HCT116 (cell line): Measurements from ENCODE around the gene CLEC4G.

ENCODE experiments used
- EZH2phosphoT487 ChIP-seq: fragments of 200-600 bp; IDR thresholded peaks from 2 replicates; pipeline ENCODE4 v1.6.1; 2018; ENCODE audit warnings: antibody characterized with exemption, borderline replicate concordance
- POLR2A ChIP-seq: IDR thresholded peaks from 2 replicates; pipeline ENCODE4 v1.7.0; 2011; ENCODE audit warnings: borderline replicate concordance; ENCODE audit not compliant: insufficient read depth, insufficient read length; ENCODE audit errors: extremely low read depth
- RAD21 ChIP-seq: IDR thresholded peaks from 2 replicates; pipeline ENCODE4 v1.6.1; 2012; ENCODE audit warnings: low read depth, mild to moderate bottlenecking
- ZFX ChIP-seq: fragments of 450-650 bp; IDR thresholded peaks from 2 replicates; pipeline ENCODE4 v1.6.1; 2017
- TF ChIP-seq, protein P1 (sequence below): IDR thresholded peaks from 2 replicates; pipeline ENCODE4 v1.6.1; 2012
- TF ChIP-seq, protein P2 (sequence below), 3 experiments: fragments of 200-600 bp in 1 of 3; sonication (generic) in 1 of 3; IDR thresholded peaks in 2 of 3; conservative IDR thresholded peaks in 1 of 3; 2 replicates each; pipeline ENCODE4 v1.5.1; 2012 to 2017; ENCODE audit warnings: low read depth in 2 of 3, low read length in 2 of 3, antibody characterized with exemption in 1 of 3, borderline replicate concordance in 1 of 3, control low read depth in 1 of 3, mild to moderate bottlenecking in 1 of 3, mixed read lengths in 1 of 3, mixed run types in 1 of 3, moderate library complexity in 1 of 3; ENCODE audit not compliant: insufficient read depth in 1 of 3

DNA sequence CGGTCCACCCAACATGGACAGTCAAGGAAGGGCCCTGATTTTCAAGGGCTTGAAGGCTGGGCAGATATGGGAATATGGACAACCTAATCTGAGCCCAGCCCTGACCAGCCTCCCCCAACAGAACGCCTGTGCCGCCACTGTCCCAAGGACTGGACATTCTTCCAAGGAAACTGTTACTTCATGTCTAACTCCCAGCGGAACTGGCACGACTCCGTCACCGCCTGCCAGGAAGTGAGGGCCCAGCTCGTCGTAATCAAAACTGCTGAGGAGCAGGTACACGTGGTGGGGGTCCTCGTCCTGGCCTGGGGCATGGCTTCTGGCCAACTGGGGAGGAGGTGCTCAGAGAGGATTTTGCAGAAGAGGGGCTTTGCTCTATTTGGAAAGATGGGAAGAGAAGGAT lies 34.6 kb upstream of the CLEC4G start:
- TF ChIP-seq, protein P1, sequence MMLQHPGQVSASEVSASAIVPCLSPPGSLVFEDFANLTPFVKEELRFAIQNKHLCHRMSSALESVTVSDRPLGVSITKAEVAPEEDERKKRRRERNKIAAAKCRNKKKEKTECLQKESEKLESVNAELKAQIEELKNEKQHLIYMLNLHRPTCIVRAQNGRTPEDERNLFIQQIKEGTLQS, result no peak
- TF ChIP-seq EZH2phosphoT487 (no peak), RAD21 (no peak), ZFX (no peak), POLR2A (no peak)
- TF ChIP-seq, protein P2, sequence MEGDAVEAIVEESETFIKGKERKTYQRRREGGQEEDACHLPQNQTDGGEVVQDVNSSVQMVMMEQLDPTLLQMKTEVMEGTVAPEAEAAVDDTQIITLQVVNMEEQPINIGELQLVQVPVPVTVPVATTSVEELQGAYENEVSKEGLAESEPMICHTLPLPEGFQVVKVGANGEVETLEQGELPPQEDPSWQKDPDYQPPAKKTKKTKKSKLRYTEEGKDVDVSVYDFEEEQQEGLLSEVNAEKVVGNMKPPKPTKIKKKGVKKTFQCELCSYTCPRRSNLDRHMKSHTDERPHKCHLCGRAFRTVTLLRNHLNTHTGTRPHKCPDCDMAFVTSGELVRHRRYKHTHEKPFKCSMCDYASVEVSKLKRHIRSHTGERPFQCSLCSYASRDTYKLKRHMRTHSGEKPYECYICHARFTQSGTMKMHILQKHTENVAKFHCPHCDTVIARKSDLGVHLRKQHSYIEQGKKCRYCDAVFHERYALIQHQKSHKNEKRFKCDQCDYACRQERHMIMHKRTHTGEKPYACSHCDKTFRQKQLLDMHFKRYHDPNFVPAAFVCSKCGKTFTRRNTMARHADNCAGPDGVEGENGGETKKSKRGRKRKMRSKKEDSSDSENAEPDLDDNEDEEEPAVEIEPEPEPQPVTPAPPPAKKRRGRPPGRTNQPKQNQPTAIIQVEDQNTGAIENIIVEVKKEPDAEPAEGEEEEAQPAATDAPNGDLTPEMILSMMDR (IDR thresholded peaks at IDR 0.05 in 2 of 3, conservative IDR thresholded peaks at IDR 0.05 in 1 of 3; ENCODE audit: borderline replicate concordance in 1 of 3, insufficient read depth in 1 of 3, low read depth in 2 of 3, low read length in 2 of 3), result no peak
